T-helper 1 cell treated with Interleukin-12 subunit alpha and Interleukin-12 subunit beta and Interleukin-4 antibody, amounts not matched to agents 30 μg/mL and 1 μg/mL, for 36 hours (primary cell): Measurements from ENCODE around the gene MACROD1.
"Not testable (repeated sequence)": the region's sequence is repeated elsewhere in the genome, so short reads cannot be mapped to it uniquely, and the experiment has no call there.

Experiments used
- H3K27ac Mint-ChIP-seq: one replicate; pipeline ENCODE4 v1.8.0; 2021; ENCODE audit warnings: mild to moderate bottlenecking, mixed read lengths
- H3K27me3 Mint-ChIP-seq: one replicate; pipeline ENCODE4 v1.8.0; 2021; ENCODE audit warnings: low read depth, mixed read lengths
- H3K36me3 Mint-ChIP-seq: one replicate; pipeline ENCODE4 v1.8.0; 2021; ENCODE audit warnings: low read depth, mixed read lengths
- H3K4me1 Mint-ChIP-seq: one replicate; pipeline ENCODE4 v1.8.0; 2021; ENCODE audit warnings: low read depth, mixed read lengths
- H3K4me3 Mint-ChIP-seq: one replicate; pipeline ENCODE4 v1.8.0; 2021; ENCODE audit warnings: mild to moderate bottlenecking, moderate library complexity, mixed read lengths
- H3K9me3 Mint-ChIP-seq: one replicate; pipeline ENCODE4 v1.8.0; 2021; ENCODE audit warnings: mixed read lengths

MACROD1 gene

GRCh38 chr11:64176751-64177150 lies 10.8 kb upstream of the MACROD1 start:
- no peak overlapping the region for H3K4me3 Mint-ChIP-seq

GRCh38 chr11:64173616-64174355 lies 7.9 kb upstream of the MACROD1 start:
- Mint-ChIP-seq H3K9me3 (peaks cover 4% of the 10 kb centered on the region), H3K4me3 (no peak overlapping the region), H3K27ac (no peak overlapping the region), H3K27me3 (no peaks in the 10 kb centered on the region), H3K36me3 (peaks cover 3% of the 10 kb centered on the region), H3K4me1 (peaks cover 14% of the 10 kb centered on the region)

More at GRCh38 chr11:64176751-64177150, 10.8 kb upstream of the MACROD1 start:
- H3K27ac Mint-ChIP-seq: peak overlapping the region; percentile 36
- H3K36me3 Mint-ChIP-seq: peaks cover 6% of the 10 kb centered on the region
- peaks cover 4% of the 10 kb centered on the region for H3K9me3 Mint-ChIP-seq
- no peaks in the 10 kb centered on the region for H3K27me3 Mint-ChIP-seq
- H3K4me1 Mint-ChIP-seq: peaks cover 22% of the 10 kb centered on the region

DNA sequence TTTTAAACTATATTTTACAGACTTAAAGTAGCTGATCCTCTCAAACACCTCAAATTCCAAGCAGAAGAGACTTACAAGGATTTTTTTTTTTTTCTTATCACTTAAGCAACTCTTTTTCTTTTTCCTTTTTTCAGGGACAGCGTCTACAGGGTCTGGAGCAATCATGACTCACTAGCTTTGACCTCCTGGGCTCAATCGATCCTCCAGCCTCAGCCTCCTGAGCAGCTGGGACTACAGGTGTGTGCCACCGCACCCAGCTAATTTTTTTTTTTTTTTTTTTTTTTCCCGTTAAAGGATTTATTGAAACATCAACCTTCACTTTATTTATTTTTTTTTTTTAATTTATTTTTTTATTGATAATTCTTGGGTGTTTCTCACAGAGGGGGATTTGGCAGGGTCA lies 4.5 kb upstream of the MACROD1 start:
- H3K4me3 Mint-ChIP-seq: no peak overlapping the region
- H3K4me1 Mint-ChIP-seq: peaks cover 2% of the 10 kb centered on the region
- no peaks in the 10 kb centered on the region for H3K27me3 Mint-ChIP-seq
- H3K9me3 Mint-ChIP-seq: peaks cover 4% of the 10 kb centered on the region
- no peak overlapping the region for H3K27ac Mint-ChIP-seq
- H3K36me3 Mint-ChIP-seq: peaks cover 3% of the 10 kb centered on the region

DNA sequence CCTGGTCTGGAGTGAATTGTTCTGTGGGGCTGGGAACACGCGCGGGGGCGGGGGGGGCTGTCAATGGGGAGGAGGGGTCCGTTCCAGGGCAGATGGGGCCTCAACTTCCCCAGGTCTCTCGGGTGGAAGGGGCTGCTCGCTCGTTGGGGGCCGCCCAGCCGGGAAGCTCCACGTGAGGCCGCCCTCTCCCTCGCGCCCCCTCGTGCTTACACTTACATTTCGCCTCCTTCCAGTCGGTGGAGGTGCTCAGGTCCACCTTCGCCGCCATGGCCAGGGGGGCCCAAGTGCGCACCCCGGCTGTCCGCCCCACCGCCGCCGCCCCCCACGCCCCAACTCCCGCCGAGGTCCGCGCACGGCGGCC lies 452 bp downstream of the MACROD1 start:
- H3K4me3 Mint-ChIP-seq: peak overlapping the region; percentile 73
- no peaks in the 10 kb centered on the region for H3K9me3 Mint-ChIP-seq
- peaks cover 1% of the 10 kb centered on the region for H3K36me3 Mint-ChIP-seq
- no peaks in the 10 kb centered on the region for H3K27me3 Mint-ChIP-seq
- no peak overlapping the region for H3K27ac Mint-ChIP-seq
- peaks cover 4% of the 10 kb centered on the region for H3K4me1 Mint-ChIP-seq

DNA sequence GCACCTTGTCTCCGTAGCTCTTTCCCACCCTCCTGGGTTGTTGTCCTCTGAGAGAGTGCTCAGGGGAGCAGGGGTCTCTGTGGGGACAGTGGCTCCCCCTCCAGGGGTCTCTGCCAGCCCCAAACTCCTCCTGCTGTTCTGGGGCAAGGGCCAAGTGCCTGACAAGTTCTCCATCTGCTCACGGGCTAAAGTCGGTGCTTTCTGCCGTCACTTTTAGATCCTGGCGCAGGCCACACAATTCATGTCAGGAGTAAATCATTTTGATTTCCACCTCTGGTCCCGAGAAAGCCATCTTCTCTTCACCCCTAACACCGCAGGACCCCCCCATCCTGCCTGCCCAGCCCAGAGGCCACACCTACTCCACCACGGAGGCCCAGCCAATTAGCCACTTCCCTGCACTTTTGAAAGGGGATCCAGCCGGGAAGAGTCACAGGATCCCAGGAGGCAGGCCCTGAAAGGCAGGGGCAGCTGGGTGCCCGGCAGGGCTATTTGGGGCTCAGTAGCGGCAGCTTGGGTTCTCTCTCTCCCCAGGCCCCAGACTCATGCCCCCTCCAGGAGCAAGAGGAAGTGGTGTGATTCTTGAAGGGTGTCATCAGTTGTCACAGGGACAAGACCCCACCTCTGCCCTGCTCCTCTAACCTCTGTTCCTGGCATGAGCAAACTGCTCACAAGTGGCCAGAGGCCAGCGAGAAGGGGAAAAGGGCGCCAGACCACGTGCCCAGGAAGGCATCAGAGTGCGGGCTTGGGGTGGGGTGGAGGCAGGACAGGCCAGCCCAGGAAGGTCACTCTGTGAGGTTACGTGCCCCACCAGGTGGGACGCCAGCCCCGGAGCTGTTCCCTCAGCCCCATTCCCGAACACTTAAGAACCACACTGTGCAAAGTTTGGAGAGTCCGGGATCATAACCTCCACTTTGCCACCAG lies 1.3 kb downstream of the MACROD1 start:
- Mint-ChIP-seq H3K4me1 (peaks cover 4% of the 10 kb centered on the region), H3K36me3 (peaks cover 1% of the 10 kb centered on the region), H3K4me3 (peak overlapping the region; percentile 73), H3K9me3 (no peaks in the 10 kb centered on the region), H3K27me3 (no peaks in the 10 kb centered on the region), H3K27ac (peak overlapping the region; percentile 49)

GRCh38 chr11:64163951-64164350 lies 2.0 kb downstream of the MACROD1 start:
- Mint-ChIP-seq H3K36me3 (peaks cover 1% of the 10 kb centered on the region), H3K27me3 (no peaks in the 10 kb centered on the region), H3K4me1 (peaks cover 4% of the 10 kb centered on the region), H3K4me3 (no peak overlapping the region), H3K9me3 (no peaks in the 10 kb centered on the region), H3K27ac (no peak overlapping the region)

DNA sequence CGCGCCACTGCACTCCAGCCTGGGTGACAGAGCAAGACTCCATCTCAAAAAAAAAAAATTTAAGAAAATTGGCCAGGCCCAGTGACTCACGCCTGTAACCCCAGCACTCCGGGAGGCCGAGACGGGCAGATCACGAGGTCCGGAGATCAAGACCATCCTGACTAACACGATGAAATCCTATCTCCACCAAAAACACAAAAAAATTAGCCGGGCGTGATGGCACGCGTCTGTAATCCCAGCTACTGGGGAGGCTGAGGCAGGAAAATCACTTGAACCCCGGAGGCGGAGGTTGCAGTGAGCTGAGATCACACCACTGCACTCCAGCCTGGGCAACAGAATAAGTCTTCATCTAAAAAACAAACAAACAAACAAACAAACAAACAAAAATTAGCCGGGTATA lies 3.1 kb downstream of the MACROD1 start:
- H3K4me1 Mint-ChIP-seq, H3K27me3 Mint-ChIP-seq, H3K9me3 Mint-ChIP-seq, H3K27ac Mint-ChIP-seq, H3K36me3 Mint-ChIP-seq, H3K4me3 Mint-ChIP-seq: not testable (repeated sequence)

GRCh38 chr11:64161037-64161436 lies 4.9 kb downstream of the MACROD1 start:
- H3K36me3 Mint-ChIP-seq: peaks cover 1% of the 10 kb centered on the region

DNA sequence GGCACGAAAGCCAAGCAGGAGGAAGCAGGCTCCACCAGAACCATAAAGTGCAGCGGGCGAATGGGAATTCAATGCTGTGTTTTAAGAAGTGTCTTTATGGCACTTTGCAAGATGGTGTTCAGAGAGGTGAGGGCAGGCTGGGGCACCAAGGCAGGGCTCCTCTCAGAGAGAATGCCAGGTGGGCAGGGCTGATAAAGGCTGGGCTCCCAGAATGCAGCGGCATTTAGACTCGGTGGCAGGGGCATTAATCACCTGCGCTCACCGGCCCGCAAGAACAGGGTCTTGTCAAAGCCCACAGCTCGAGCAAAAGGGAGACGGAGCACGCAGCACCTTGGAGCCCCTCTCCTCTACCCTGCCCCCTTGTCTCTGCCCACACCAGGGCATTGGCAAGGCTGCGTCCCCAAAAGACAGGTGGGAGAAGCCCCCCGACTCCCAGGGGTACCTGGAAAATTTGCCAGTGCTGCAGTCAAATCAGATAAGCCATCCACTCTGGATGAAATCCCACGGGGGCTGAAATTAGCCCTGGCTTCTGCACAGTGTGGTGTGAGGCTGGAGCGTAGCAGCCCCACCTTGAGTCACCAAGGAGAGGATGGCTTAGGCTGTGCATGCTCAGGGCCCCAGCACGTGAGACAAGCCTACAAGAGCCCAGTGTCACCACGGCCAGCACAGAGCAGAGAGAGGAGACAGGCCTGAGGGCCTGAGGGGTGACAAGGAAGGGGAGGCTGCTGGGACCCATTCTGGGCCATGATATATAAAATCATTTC lies 8.1 kb downstream of the MACROD1 start:
- Mint-ChIP-seq H3K4me1 (peaks cover 1% of the 10 kb centered on the region), H3K4me3 (no peak overlapping the region), H3K9me3 (no peaks in the 10 kb centered on the region), H3K27me3 (peaks cover 6% of the 10 kb centered on the region), H3K27ac (no peak overlapping the region), H3K36me3 (peaks cover 1% of the 10 kb centered on the region)

More at GRCh38 chr11:64161037-64161436, 4.9 kb downstream of the MACROD1 start:
- peaks cover 2% of the 10 kb centered on the region for H3K4me1 Mint-ChIP-seq
- no peaks in the 10 kb centered on the region for H3K9me3 Mint-ChIP-seq
- no peak overlapping the region for H3K4me3 Mint-ChIP-seq
- H3K27me3 Mint-ChIP-seq: no peaks in the 10 kb centered on the region
- H3K27ac Mint-ChIP-seq: no peak overlapping the region

- H3K27ac Mint-ChIP-seq: no peak overlapping the region
- H3K4me3 Mint-ChIP-seq: no peak overlapping the region
- H3K4me1 Mint-ChIP-seq: peaks cover 1% of the 10 kb centered on the region
- peaks cover 1% of the 10 kb centered on the region for H3K36me3 Mint-ChIP-seq
- peaks cover 6% of the 10 kb centered on the region for H3K27me3 Mint-ChIP-seq
- H3K9me3 Mint-ChIP-seq: no peaks in the 10 kb centered on the region
Observed at GRCh38 chr11:64156235-64157011, 9.5 kb downstream of the MACROD1 start.

DNA sequence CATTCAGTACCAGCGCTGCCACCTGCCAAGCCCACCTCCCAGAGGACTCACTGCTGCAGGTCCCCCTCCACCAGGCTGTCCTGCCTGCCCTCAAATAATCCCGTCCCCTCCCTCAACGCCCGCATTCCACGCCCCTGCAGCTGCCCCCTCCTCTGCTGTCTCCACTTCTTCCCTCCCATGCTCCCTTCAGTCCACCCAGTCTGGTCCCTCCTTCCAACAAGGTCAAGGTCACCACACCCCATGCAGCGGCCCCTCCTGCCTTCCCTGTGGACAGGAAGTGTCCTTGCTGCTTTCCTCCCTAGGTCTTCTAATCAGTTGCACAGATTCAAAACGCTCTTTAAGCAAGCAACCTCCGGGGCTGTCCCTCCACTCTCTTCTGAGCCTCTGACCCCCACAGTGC lies 12.1 kb downstream of the MACROD1 start:
- H3K9me3 Mint-ChIP-seq: no peaks in the 10 kb centered on the region
- H3K4me3 Mint-ChIP-seq: no peak overlapping the region
- H3K27ac Mint-ChIP-seq: no peak overlapping the region
- peaks cover 1% of the 10 kb centered on the region for H3K4me1 Mint-ChIP-seq
- no peaks in the 10 kb centered on the region for H3K36me3 Mint-ChIP-seq
- H3K27me3 Mint-ChIP-seq: peaks cover 6% of the 10 kb centered on the region

DNA sequence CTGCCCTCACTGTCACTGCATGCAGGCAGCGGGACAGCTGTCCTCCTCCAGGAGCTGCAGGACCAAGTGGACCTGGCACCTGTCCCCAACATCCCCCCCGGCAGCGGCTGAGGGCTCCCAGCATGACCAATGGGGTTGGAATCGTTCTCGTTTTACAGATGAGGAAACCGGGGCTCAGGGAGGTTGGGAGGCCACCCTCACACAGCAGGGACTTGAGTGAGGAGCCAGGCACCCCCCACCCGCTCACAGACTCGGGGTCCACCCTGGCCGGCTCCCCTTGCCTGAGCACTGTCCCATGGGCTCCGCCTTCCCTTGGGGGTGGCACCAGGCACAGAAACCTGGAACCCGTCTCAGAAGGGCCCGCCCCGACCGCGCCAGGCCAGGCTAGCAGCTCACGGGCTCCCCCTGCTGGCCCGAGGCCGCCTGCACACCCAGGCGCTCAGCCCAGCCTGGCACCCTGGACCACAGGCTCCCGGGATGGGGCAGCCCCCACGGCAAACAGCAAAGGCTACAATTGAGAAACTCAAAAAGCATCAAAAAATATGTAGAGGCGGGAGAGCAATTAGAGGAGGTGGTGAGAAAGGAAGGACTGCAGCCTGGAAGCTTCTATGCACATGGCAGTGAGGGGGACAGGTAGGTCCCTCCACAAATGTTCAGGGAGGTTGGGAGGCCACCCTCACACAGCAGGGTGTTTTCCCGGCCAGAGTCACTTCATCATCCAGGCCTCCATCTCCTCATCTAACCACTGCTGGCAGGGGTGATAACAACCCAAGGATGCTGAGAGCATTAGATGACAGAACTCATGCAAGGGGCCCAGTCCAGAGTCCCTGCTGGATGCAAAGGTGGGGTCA lies 12.8 kb downstream of the MACROD1 start:
- Mint-ChIP-seq H3K27ac (no peak overlapping the region), H3K4me1 (peaks cover 1% of the 10 kb centered on the region), H3K27me3 (peaks cover 6% of the 10 kb centered on the region), H3K4me3 (no peak overlapping the region), H3K9me3 (no peaks in the 10 kb centered on the region), H3K36me3 (no peaks in the 10 kb centered on the region)

DNA sequence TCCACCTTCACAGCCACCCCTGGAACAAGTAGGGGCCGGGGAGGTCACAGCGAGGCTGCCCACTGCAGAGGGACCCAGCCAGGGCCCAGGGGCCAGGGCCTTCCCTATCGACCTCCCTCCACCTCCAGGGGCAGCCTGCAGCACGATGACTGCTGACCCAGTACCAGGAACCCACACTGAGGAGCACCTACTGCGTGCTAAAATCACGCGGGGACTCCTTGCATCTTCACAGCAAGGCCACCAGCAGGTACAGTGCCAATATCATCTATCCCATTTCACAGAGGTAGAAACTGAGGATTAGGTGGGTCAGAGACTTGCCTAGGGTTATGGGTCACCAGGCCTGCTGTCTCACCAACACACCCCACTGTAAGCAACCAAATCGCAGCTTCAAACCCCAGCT lies 14.6 kb downstream of the MACROD1 start:
- H3K4me1 Mint-ChIP-seq: peaks cover 1% of the 10 kb centered on the region
- no peaks in the 10 kb centered on the region for H3K9me3 Mint-ChIP-seq
- H3K4me3 Mint-ChIP-seq: no peak overlapping the region
- H3K27ac Mint-ChIP-seq: no peak overlapping the region
- H3K27me3 Mint-ChIP-seq: peaks cover 6% of the 10 kb centered on the region
- no peaks in the 10 kb centered on the region for H3K36me3 Mint-ChIP-seq
